H9 (cell line): Measurements from ENCODE around the gene FAM13A. TPM values are rescaled to one million over a fixed set of nuclear protein-coding genes. Genes with fewer than 3 reads are reported as not detected.

Experiments used
- DNase-seq: peaks from one replicate; pipeline ENCODE4 v3.0.0-alpha.2; 2017
- H2AFZ ChIP-seq: one replicate; pipeline ENCODE4 v1.6.1; 2013; ENCODE audit warnings: mild to moderate bottlenecking, low read length, control low read depth, moderate library complexity
- H2AK5ac ChIP-seq: 2 replicates; pipeline ENCODE4 v1.6.1; 2013; ENCODE audit warnings: low read length, control low read depth, mixed read lengths; ENCODE audit not compliant: insufficient read length
- H2BK120ac ChIP-seq: one replicate; pipeline ENCODE4 v1.6.1; 2013; ENCODE audit warnings: low read depth, mild to moderate bottlenecking, low read length, control low read depth, inconsistent platforms; ENCODE audit not compliant: poor library complexity, severe bottlenecking
- H2BK12ac ChIP-seq: 2 replicates; pipeline ENCODE4 v1.6.1; 2013; ENCODE audit warnings: low read length, control low read depth, mixed read lengths, low read depth; ENCODE audit not compliant: insufficient read length
- H2BK15ac ChIP-seq: 2 replicates; pipeline ENCODE4 v1.6.1; 2013; ENCODE audit warnings: low read depth, low read length, control low read depth
- H2BK20ac ChIP-seq: one replicate; pipeline ENCODE4 v1.6.1; 2013; ENCODE audit warnings: low read depth, mild to moderate bottlenecking, low read length, control low read depth, inconsistent platforms; ENCODE audit not compliant: poor library complexity, severe bottlenecking
- H2BK5ac ChIP-seq: 2 replicates; pipeline ENCODE4 v1.6.1; 2013; ENCODE audit warnings: low read length, control low read depth, mixed read lengths; ENCODE audit not compliant: insufficient read length
- H3K14ac ChIP-seq: 2 replicates; pipeline ENCODE4 v1.6.1; 2013; ENCODE audit warnings: low read length, control low read depth; ENCODE audit not compliant: insufficient read depth
- H3K18ac ChIP-seq: 2 replicates; pipeline ENCODE4 v1.6.1; 2013; ENCODE audit warnings: low read depth, mild to moderate bottlenecking, mixed read lengths, low read length, control low read depth; ENCODE audit not compliant: insufficient read length
- H3K23ac ChIP-seq: 2 replicates; pipeline ENCODE4 v1.6.1; 2013; ENCODE audit warnings: low read length, control low read depth, mixed read lengths, low read depth; ENCODE audit not compliant: insufficient read length
- H3K23me2 ChIP-seq: 2 replicates; pipeline ENCODE4 v1.6.1; 2013; ENCODE audit warnings: low read depth, mild to moderate bottlenecking, mixed read lengths, low read length, control low read depth; ENCODE audit not compliant: insufficient read length, poor library complexity, severe bottlenecking
- H3K27ac ChIP-seq: 2 replicates; pipeline ENCODE4 v1.5.1; 2013; ENCODE audit warnings: low read length, control low read depth, mixed read lengths, low read depth; ENCODE audit not compliant: insufficient read length
- H3K27me3 ChIP-seq: 2 replicates; pipeline ENCODE4 v1.6.1; 2013; ENCODE audit warnings: low read length, control low read depth, inconsistent platforms; ENCODE audit not compliant: insufficient read depth
- H3K4ac ChIP-seq: 2 replicates; pipeline ENCODE4 v1.6.1; 2013; ENCODE audit warnings: low read depth, mild to moderate bottlenecking, control low read depth, inconsistent platforms, low read length, moderate library complexity
- H3K4me1 ChIP-seq: 2 replicates; pipeline ENCODE4 v1.6.1; 2013; ENCODE audit warnings: low read length, control low read depth, inconsistent platforms; ENCODE audit not compliant: insufficient read depth
- H3K4me2 ChIP-seq: 2 replicates; pipeline ENCODE4 v1.6.1; 2013; ENCODE audit warnings: low read length, control low read depth, mixed read lengths; ENCODE audit not compliant: insufficient read length, insufficient read depth
- H3K56ac ChIP-seq: 2 replicates; pipeline ENCODE4 v1.6.1; 2013; ENCODE audit warnings: low read depth, mild to moderate bottlenecking, mixed read lengths, low read length, control low read depth; ENCODE audit not compliant: insufficient read length
- H3K79me1 ChIP-seq: 2 replicates; pipeline ENCODE4 v1.6.1; 2013; ENCODE audit warnings: low read depth, mild to moderate bottlenecking, moderate library complexity, low read length, control low read depth, inconsistent platforms; ENCODE audit not compliant: insufficient read depth, poor library complexity, severe bottlenecking
- H3K79me2 ChIP-seq: 2 replicates; pipeline ENCODE4 v1.6.1; 2013; ENCODE audit warnings: low read length, control low read depth, inconsistent platforms; ENCODE audit not compliant: insufficient read depth
- H3K9ac ChIP-seq: 2 replicates; pipeline ENCODE4 v1.6.1; 2013; ENCODE audit warnings: low read length, control low read depth, mixed read lengths; ENCODE audit not compliant: insufficient read length; ENCODE audit errors: extremely low read depth
- H3K9me3 ChIP-seq: one replicate; pipeline ENCODE4 v1.6.1; 2013; ENCODE audit warnings: low read depth, low read length, inconsistent platforms; ENCODE audit not compliant: control insufficient read depth
- H3T11ph ChIP-seq: one replicate; pipeline ENCODE4 v1.6.1; 2013; ENCODE audit warnings: mild to moderate bottlenecking, low read length, control low read depth, inconsistent platforms
- H4K20me1 ChIP-seq: one replicate; pipeline ENCODE4 v1.6.1; 2013; ENCODE audit not compliant: control insufficient read depth, insufficient read length, insufficient read depth
- H4K5ac ChIP-seq: 2 replicates; pipeline ENCODE4 v1.6.1; 2013; ENCODE audit warnings: low read depth, mild to moderate bottlenecking, mixed read lengths, low read length, control low read depth; ENCODE audit not compliant: insufficient read length
- H4K8ac ChIP-seq: replicated peaks from 2 replicates; pipeline ENCODE4 v1.6.1; 2013; ENCODE audit warnings: low read length, control low read depth, mixed read lengths, low read depth; ENCODE audit not compliant: insufficient read length
- H4K91ac ChIP-seq: 2 replicates; pipeline ENCODE4 v1.6.1; 2013; ENCODE audit warnings: low read depth, mild to moderate bottlenecking, moderate library complexity, mixed read lengths, low read length, control low read depth; ENCODE audit not compliant: insufficient read length
- H3K27ac Mint-ChIP-seq, 3 experiments: 2 replicates in 2 of 3; 3 replicates in 1 of 3; pipeline ENCODE4 v1.8.0; 2020 to 2021; ENCODE audit warnings: mixed read lengths in 3 of 3, mild to moderate bottlenecking in 1 of 3, moderate library complexity in 1 of 3
- H3K27me3 Mint-ChIP-seq: 2 replicates; pipeline ENCODE4 v1.8.0; 2021; ENCODE audit warnings: low read depth, mild to moderate bottlenecking, moderate library complexity, mixed read lengths
- H3K36me3 Mint-ChIP-seq, 3 experiments: 2 replicates in 2 of 3; 3 replicates in 1 of 3; pipeline ENCODE4 v1.8.0; 2020 to 2021; ENCODE audit warnings: low read depth in 3 of 3, mixed read lengths in 3 of 3; ENCODE audit not compliant: insufficient read depth in 1 of 3
- H3K4me1 Mint-ChIP-seq, 2 experiments: 2 replicates each; pipeline ENCODE4 v1.8.0; 2020; ENCODE audit warnings: mixed read lengths in 2 of 2
- H3K4me3 Mint-ChIP-seq, 2 experiments: 2 replicates in 1 of 2; 3 replicates in 1 of 2; pipeline ENCODE4 v1.8.0; 2020 to 2021; ENCODE audit warnings: mild to moderate bottlenecking in 2 of 2, mixed read lengths in 2 of 2, moderate library complexity in 1 of 2
- H3K9me3 Mint-ChIP-seq, 2 experiments: 2 replicates in 1 of 2; 3 replicates in 1 of 2; pipeline ENCODE4 v1.8.0; 2020; ENCODE audit warnings: mild to moderate bottlenecking in 2 of 2, mixed read lengths in 2 of 2, moderate library complexity in 1 of 2
- CTCF ChIP-seq: fragments of 200-600 bp; sonication (generic); conservative IDR thresholded peaks from 3 replicates; pipeline ENCODE4 v1.8.0; 2021; ENCODE audit warnings: antibody characterized with exemption, mild to moderate bottlenecking
- WGBS: extraction: QIAGEN DNeasy Blood & Tissue Kit; methylation state at CpG from one replicate; pipeline ENCODE4 v1.1.7; 2013; ENCODE audit warnings: missing lambda C conversion rate, low lambda C conversion rate, mixed read lengths; ENCODE audit not compliant: insufficient read length; ENCODE audit errors: extremely low coverage; 5-methylcytosine and 5-hydroxymethylcytosine counted together
- total RNA-seq: library from RNA; stranded (reverse); gene quantifications from 2 replicates; pipeline ENCODE4 v1.2.1, GENCODE V29; 2021

FAM13A gene
- total RNA-seq, 1 experiment from 2014 or later: 12.7 TPM

GRCh38 chr4:88865466-88865865 lies 191.5 kb downstream of the FAM13A start:
- peaks cover 7 to 10% of the 10 kb centered on the region in 2 experiments; a peak in 3 of 5 replicates for H3K9me3 Mint-ChIP-seq
- H3K4me1 Mint-ChIP-seq: no peaks in the 10 kb centered on the region

More at GRCh38 chr4:88865466-88865865, 191.5 kb downstream of the FAM13A start:
- Histone ChIP-seq H3K23ac (no peak overlapping the region), H3K9me3 (no peaks in the 10 kb centered on the region), H3K79me1 (no peaks in the 10 kb centered on the region), H3K4me1 (no peaks in the 10 kb centered on the region), H3K4ac (no peak overlapping the region), H4K20me1 (no peaks in the 10 kb centered on the region), H3T11ph (no peak overlapping the region), H3K23me2 (no peaks in the 10 kb centered on the region), H4K91ac (no peak overlapping the region), H2AK5ac (no peak overlapping the region), H3K9ac (no peak overlapping the region), H4K8ac (no peak overlapping the region), H2BK120ac (no peak overlapping the region), H3K56ac (no peak overlapping the region), H3K79me2 (no peaks in the 10 kb centered on the region), H3K4me2 (no peak overlapping the region), H2BK5ac (no peak overlapping the region), H3K27ac (no peak overlapping the region), H2BK12ac (no peak overlapping the region), H3K27me3 (no peaks in the 10 kb centered on the region), H2AFZ (no peak overlapping the region), H2BK15ac (no peak overlapping the region), H2BK20ac (no peak overlapping the region), H3K18ac (no peak overlapping the region), H3K14ac (no peak overlapping the region), H4K5ac (no peak overlapping the region)
- WGBS: no CpG with 5 or more reads among the region's 6 CpGs
- H3K4me3 Mint-ChIP-seq: no peak overlapping the region
- H3K36me3 Mint-ChIP-seq: peaks cover 3 to 10% (median 4%) of the 10 kb centered on the region in 3 experiments; a peak in 6 of 7 replicates
- no peak for DNase-seq
- no peak for TF ChIP-seq CTCF
- H3K27me3 Mint-ChIP-seq: no peaks in the 10 kb centered on the region
- no peak overlapping the region for H3K27ac Mint-ChIP-seq
